Thoracic aorta (tissue), 2 donors: ENCODE data around the gene PTPRE. TPM values are rescaled to one million over a fixed set of nuclear protein-coding genes. Genes with fewer than 3 reads are reported as not detected.

Experiments
- ATAC-seq: fragments of 150-250 bp; one replicate; pipeline ENCODE4 v1.8.0; 2017; ENCODE audit warnings: low read depth; ENCODE audit not compliant: insufficient number of reproducible peaks, low FRiP score
- DNase-seq: peaks from one replicate; pipeline ENCODE4 v3.0.0-alpha.2; 2020; ENCODE audit warnings: low spot score
- H3K27ac ChIP-seq, 2 donors: fragments of 200-600 bp; sonication (generic); 1 replicate in 1 of 2; 2 replicates in 1 of 2; pipeline ENCODE4 v1.5.1; 2016; ENCODE audit warnings: mild to moderate bottlenecking in 2 of 2, moderate library complexity in 2 of 2
- H3K27me3 ChIP-seq: fragments of 200-600 bp; sonication (generic); replicated peaks from 2 replicates; pipeline ENCODE4 v1.6.0; 2016; ENCODE audit warnings: mild to moderate bottlenecking; ENCODE audit not compliant: insufficient read depth
- H3K36me3 ChIP-seq: fragments of 200-600 bp; sonication (generic); one replicate; pipeline ENCODE4 v1.5.1; 2016
- H3K4me1 ChIP-seq, 2 donors: fragments of 200-600 bp; sonication (generic); 1 replicate in 1 of 2; 2 replicates in 1 of 2; pipeline versions ENCODE4 v1.5.1 to v1.6.0; 2016; ENCODE audit warnings: low read depth in 2 of 2, mild to moderate bottlenecking in 1 of 2; ENCODE audit not compliant: control insufficient read depth in 1 of 2
- H3K4me3 ChIP-seq: fragments of 200-600 bp; sonication (generic); 2 replicates; pipeline ENCODE4 v1.5.1; 2016; ENCODE audit warnings: mild to moderate bottlenecking
- H3K9me3 ChIP-seq: fragments of 200-600 bp; sonication (generic); 2 replicates; pipeline ENCODE4 v1.5.1; 2016
- total RNA-seq, 2 donors: library from RNA; depleted of rRNA; stranded (reverse); fragments of >200 nt; gene quantifications; one replicate each; pipeline versions ENCODE4 v1.1.0 to v1.2.3, GENCODE V29; 2016
- TF ChIP-seq, protein P1 (sequence below): fragments of 200-600 bp; sonication (generic); IDR thresholded peaks from one replicate; pipeline ENCODE4 v1.5.1; 2019; ENCODE audit warnings: antibody characterized with exemption

The PTPRE gene
- total RNA-seq, 2 donors from 2014 or later, result 41.9 to 45.1 TPM

DNA sequence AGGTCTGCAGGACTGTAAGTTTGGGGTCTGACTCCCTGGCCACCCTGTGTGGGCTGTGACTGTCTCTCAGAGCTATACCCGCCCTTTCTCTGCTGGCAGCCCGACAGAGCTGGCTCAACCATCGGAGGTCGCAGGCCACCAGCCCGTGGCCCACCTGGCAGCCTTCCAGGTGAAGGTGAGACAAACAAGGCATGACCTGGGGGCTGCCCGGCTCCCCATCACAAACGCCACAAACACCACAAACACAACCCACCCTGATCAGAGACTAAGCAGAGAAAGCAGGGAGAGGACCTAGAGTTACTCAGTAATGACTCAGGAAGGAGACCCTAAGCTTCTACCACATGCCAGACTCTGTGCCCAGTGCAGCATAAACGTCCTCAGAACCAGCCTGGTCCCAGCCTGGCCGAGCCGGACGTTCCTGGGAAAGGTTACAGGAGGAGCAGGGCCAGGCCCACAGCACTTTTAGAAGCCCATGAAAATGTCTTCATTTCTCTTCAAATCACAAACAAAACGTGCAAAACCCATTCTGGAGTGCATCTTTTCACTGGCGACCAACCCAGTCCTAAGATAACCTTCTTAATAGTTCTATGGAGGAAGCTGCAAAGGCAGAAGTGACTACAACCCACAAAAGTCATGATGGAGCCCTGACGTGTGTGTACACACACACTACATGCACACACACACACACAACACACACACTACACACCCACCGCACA lies 152.5 kb downstream of the PTPRE start:
- Histone ChIP-seq H3K27me3 (no peaks in the 10 kb centered on the region), H3K27ac (peak overlapping the region; percentile 27 to 34), H3K36me3 (peaks cover 4% of the 10 kb centered on the region), H3K4me3 (no peak overlapping the region), H3K4me1 (peaks cover 49 to 85% of the 10 kb centered on the region in 2 donors), H3K9me3 (no peaks in the 10 kb centered on the region)
- ATAC-seq (no peak), DNase-seq (no peak)
- TF ChIP-seq, protein P1, sequence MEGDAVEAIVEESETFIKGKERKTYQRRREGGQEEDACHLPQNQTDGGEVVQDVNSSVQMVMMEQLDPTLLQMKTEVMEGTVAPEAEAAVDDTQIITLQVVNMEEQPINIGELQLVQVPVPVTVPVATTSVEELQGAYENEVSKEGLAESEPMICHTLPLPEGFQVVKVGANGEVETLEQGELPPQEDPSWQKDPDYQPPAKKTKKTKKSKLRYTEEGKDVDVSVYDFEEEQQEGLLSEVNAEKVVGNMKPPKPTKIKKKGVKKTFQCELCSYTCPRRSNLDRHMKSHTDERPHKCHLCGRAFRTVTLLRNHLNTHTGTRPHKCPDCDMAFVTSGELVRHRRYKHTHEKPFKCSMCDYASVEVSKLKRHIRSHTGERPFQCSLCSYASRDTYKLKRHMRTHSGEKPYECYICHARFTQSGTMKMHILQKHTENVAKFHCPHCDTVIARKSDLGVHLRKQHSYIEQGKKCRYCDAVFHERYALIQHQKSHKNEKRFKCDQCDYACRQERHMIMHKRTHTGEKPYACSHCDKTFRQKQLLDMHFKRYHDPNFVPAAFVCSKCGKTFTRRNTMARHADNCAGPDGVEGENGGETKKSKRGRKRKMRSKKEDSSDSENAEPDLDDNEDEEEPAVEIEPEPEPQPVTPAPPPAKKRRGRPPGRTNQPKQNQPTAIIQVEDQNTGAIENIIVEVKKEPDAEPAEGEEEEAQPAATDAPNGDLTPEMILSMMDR, result no peak

DNA sequence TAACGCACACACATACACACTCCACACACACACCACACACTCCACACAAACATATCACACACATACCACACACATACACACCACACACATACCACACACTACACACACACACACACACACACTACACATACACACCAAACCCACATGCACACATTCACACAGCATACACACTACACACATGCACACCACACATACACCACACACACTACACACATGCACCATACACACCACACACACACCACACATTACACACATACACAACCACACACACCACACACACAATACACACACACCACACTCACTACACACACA lies 153.0 kb downstream of the PTPRE start:
- peaks cover 3% of the 10 kb centered on the region for H3K36me3 ChIP-seq
- H3K9me3 ChIP-seq, result no peaks in the 10 kb centered on the region
- no peak overlapping the region for H3K4me3 ChIP-seq
- TF ChIP-seq, protein P1, result no peak
- H3K27ac ChIP-seq, result no peak overlapping the region
- H3K4me1 ChIP-seq, result peaks cover 49 to 90% of the 10 kb centered on the region in 2 donors
- no peaks in the 10 kb centered on the region for H3K27me3 ChIP-seq
- DNase-seq (no peak), ATAC-seq (no peak)

DNA sequence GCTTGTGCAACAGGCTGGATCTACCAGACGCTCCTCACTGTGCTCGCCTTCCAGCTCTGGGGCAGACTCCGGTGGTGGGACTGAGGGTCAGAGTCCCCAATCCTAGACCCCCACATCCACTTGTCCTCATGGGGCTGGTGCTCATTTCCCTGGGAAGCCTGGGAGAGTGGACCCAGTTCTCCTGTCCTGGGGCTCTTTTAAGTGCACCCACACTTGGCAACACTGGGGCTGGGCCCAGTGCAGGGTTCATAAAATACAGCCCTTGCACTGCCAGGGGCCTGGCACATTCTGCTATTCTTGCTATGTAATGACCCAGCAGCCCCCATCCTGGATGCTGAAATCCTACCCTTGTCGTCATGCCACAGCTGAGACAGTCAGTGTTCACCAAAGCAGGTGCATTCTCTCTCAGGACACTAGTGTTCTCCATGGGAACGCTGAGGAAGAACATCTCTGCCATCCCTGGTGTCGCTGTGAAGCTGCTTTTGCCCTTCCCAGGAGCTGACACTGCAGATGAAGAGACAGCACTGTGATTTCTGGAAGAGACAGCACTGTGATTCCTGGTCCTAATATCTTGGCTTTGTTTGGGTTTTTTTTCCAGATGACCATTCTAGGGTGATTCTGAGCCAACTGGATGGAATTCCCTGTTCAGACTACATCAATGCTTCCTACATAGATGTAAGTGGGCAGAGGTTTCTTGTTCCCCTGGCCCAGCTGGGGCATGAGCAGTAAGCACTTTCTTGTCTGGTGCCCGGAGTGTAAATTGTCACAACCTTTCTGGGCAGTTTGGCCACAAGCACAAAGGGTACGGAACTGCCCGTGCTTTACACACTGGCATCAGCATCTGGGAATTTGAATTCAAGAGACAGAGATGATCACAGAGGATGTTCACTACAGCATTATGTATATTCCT lies 153.7 kb downstream of the PTPRE start:
- no peaks in the 10 kb centered on the region for H3K27me3 ChIP-seq
- H3K9me3 ChIP-seq, result no peaks in the 10 kb centered on the region
- no peak for DNase-seq
- H3K4me1 ChIP-seq, result peaks cover 53 to 97% of the 10 kb centered on the region in 2 donors
- H3K4me3 ChIP-seq, result no peak overlapping the region
- TF ChIP-seq, protein P1, result no peak
- H3K36me3 ChIP-seq, result no peaks in the 10 kb centered on the region
- no peak for ATAC-seq
- peak overlapping the region; percentile 7 to 37 for H3K27ac ChIP-seq

DNA sequence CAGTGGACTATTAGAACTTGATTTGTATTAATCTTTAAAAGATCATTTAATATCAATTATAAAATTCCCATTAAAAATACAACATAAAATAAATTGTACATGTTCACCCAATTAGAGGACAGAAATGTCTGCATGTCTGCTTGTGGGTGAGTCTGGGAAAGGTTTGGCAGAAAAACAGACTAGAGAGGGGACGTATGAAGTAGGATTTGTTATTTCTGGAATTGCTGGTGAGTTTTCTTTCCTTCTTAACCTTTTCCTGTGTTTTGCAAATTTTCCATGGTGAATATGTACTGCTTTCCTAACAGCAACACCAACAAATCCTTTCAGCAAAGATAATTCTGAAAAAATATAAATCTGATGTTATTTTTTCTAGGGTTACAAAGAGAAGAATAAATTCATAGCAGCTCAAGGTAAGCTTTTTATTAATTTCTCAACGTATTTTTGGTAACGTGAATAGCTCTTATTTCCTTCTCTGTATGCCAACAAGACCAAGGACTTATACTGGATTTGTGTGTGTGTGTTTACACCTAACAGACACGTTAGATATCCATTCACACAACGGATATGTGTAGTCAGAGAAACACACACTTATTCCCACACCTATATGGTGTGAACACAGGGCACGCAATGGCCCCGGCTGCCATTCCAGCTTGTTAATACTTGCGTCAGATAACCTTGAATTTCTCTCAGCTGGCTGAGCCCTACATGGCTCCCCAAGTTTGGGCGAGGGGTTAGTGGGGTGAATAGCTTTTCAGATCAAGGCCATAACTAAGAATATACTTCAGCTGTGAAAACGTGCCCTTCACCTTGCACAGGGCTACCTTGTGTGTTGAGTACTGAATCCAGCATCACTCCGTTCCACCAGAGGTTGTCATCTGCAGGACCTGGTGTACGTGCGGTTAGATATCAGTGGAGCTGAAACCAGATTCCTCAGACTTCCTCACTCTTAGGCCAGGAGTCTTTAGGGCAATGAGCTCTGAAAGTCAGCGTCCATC lies 154.7 kb downstream of the PTPRE start:
- ATAC-seq (no peak), DNase-seq (no peak)
- no peaks in the 10 kb centered on the region for H3K27me3 ChIP-seq
- TF ChIP-seq, protein P1, result no peak
- no peak overlapping the region for H3K4me3 ChIP-seq
- H3K36me3 ChIP-seq, result no peaks in the 10 kb centered on the region
- no peaks in the 10 kb centered on the region for H3K9me3 ChIP-seq
- H3K4me1 ChIP-seq, result peaks cover 53 to 90% of the 10 kb centered on the region in 2 donors
- H3K27ac ChIP-seq, result peak overlapping the region; percentile 57 to 68
